GM21825 (cell line): Measurements from ENCODE around the gene PTTG1.

Source experiments
- ATAC-seq: cut with Tn5 transposase; IDR thresholded peaks from one replicate; pipeline ENCODE4 v1.9.1; 2021; ENCODE audit warnings: mild to moderate bottlenecking, moderate library complexity; ENCODE audit not compliant: unreplicated experiment

PTTG1 gene

DNA sequence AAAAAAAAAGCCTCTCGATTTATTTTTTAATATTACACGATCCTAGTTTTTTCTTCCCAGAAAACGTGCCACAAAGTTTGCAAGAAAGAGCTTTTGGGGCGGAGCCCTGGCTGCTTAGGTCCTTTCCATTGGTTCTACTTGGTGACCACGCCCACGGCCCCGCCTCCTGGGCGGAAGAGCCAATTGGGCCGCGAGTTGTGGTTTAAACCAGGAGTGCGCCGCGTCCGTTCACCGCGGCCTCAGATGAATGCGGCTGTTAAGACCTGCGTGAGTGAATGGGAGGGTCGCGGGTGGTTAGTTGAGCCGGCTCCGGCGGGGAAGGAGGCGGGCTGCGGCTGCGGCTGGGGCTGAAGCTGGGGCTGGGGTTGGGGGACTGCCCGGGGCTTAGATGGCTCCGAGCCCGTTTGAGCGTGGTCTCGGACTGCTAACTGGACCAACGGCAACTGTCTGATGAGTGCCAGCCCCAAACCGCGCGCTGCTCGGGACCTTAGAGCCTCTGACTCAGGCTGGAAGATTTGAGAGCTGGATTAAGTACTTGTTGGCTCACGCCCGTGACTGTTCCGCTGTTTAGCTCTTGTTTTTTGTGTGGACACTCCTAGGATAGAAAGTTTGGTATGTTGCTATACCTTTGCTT is at the start of gene PTTG1:
TSS of gene PTTG1 (plus strand) at position 231 of the 634 bp plus-strand sequence. CDS start 458 bp downstream, outside the sequence.
- ATAC-seq: peak; percentile 67

DNA sequence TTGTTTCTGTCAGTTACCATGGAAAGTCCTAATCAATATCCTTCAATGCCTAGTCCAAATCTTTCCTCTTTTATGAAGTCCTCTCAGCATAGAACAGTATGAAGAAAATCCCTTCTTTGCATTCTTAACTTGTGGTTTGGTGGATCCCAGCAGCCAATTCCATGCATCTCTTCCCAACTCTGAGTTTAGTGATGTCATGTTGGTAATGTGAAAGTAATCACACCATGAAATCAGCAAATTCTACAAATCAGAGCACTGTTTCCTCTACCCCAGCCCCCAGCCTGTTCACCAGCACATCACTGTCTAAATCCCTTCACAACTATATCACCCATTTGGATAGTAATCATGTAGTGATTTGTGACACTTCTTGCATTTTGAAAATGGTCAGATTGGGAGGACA is 46.5 kb upstream of the PTTG1 start:
- no peak for ATAC-seq

DNA sequence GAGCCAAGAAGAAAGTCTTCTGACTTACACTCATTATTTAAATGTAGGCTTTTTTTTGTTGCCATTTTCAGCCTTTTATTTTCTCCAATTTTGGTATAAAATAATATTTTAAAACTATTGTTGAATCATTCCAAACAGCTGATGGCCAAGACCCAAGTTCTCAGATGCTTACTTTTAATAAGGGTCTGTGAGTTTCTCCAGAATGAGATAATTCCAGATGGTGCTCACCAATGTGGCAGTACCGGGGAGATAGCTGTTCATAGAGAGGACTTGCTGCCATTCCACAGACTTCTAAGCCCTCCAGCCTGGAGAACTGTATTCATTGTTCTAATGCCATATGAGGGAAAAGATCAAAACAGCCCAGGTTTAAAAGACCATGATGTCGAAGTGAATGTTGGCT is 46.0 kb upstream of the PTTG1 start:
- no peak for ATAC-seq

DNA sequence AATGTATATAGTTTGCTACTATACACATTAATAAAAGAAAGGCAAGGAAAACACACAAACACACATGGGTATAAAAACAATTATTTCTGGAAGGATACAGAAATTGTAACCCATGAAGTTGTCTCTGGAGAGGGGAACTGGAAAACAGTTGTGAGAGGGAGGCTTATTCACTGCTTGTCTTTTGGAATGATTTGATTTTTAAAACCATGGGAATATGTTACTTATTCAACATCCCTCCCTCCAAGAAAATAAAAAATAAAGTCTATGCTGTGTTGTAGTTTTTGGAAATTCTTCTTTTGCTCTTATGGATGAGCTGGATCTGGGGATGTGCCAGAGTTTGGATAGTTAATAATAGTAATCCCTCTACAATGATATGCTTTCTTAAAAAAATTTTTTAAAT is 45.2 kb upstream of the PTTG1 start:
- ATAC-seq: no peak

DNA sequence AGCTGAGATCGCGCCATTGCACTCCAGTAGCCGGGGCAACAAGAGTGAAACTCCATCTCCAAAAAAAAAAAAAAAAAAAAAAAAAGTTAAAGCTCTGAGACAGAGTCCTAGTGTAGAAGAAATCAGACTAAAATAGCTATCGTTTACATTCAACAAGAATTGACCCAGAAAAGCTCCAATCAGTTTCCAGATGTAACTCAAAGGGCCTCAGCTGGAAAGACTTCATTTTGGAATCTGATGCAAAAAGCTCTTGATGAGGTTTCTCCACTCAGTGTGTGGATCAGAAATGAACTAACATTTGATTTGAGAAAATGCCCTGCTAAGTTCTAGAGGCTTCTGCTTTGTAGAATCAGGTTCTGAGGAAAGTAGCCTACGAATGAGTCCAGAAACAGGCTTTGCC is 44.0 kb upstream of the PTTG1 start:
- no peak for ATAC-seq

DNA sequence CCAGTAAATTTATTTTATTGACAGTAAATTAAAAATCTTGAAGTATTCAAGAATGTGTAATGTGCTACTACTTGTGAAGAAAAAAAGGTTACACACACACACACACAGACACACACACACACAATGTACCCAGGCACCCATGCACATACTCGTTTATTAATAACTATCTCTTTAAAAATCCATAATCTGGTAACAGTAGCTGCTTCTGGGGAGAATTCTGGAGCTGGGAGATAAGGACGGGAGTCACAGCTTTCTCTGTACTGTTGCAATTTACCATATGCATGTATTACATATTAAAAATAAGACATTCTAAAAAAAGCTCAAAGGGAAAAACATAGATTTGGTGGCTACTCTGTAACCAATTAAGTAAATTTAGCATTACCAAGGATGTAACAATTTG is 43.3 kb upstream of the PTTG1 start:
- no peak for ATAC-seq

DNA sequence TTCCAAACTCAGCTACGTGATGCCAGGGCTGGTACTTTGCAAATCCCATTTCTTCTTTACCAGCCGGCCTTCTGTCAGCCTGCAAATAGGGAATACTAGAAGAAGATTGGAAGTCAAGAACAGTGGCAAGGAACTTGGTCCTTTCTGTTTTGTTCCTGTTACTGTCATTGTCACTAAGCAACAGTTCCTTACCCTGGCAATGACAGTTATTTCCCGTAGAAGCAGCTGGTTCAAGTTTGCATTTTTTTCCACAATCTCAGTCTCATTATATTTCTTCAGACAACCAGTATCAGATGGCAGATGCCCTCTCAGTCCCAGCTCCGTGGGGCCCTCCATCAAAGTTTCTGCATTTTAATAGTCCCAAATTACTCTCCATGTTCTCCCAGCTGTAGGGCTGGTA is 42.1 kb upstream of the PTTG1 start:
- ATAC-seq: no peak

DNA sequence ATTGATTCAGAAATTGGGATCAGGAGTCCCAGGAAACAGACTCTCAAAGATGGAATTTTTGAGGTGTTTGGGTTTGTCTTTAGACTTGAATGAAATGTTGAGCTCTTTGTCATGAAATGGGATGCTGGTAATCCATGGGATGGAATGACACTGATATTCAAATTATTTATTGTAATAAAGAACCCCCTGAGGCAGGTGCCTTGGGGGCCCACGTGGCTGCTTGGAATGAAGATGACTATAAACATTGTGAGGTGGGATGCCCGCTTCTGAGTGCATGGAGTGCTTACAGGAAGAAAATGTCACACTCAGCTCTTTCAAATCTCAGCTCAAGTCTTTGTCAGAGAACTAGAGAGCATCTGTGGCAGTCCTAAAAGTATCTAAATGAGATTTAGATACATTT is 41.6 kb upstream of the PTTG1 start:
- ATAC-seq: no peak

DNA sequence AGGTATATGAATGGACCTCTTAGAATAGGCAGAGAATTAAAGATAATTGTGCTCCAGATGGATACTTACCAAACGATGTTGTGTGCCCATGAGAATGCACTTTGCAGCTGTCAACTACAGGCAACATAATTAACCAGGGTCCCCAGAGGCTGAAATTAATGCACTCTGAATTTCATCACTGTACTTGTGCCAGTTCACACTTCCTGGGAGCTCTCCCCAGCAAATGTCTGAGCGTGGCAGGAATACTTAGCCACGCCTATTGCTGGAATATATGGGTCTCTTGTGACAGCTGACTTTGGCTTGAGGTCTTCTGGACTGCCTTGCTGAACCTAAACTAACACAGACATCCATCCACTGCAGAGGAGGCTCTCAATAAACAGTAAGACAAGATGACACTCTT is 39.3 kb upstream of the PTTG1 start:
- no peak for ATAC-seq

DNA sequence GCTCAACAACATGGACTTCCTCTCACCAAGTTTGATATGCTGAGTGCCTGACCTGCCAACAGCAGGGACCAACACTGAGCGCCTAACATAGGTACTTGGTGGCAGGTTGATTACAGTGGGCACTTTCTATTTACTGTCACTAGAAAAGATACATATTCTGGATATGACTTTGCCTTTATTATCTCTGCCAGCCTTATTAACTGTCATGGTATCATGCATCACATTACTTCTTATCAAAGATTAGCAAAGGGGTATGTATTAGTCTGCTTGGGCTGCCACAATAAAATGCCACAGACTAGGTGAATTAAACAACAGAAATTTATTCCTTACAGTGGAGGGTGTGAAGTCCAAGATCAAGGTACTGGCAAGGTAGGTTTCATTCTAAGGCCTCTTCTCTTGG is 37.0 kb upstream of the PTTG1 start:
- no peak for ATAC-seq

DNA sequence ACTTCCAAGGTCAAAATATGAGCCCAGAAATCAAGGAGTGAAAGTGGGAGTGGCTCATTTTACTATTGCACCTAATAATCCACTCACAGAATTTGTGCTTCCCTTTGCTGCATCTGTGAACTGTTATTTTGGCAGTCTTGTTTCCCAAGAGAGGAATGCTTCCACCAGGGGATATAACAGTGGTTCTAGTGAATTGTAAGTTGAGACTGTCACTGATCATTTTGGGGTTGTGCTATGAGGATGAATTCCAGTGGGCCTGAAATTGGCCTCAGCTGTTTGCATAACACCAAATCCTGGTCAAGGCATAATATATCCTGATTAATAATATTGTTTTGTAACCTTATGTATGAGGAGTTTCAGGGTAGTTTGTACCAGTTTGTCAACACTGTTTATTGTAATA is 36.2 kb upstream of the PTTG1 start:
- ATAC-seq: no peak

DNA sequence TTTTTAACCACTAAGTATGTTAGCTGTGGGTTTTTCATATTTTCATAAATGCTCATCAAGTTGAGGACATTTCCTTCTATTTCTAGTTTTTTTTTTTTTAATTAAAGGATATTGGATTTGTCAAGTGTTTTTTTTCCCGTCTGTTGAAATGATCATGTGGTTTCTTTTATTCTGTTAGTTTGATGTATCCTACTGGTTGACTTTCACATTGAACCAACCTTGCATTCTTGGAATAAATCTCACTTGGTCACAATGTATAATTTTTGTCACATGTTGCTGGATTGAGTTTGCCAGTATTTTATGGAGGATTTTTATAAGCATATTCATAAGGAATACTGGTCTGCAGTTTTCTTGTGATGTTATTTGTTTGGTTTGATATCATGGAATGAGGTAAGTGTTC is 34.2 kb upstream of the PTTG1 start:
- ATAC-seq: no peak

DNA sequence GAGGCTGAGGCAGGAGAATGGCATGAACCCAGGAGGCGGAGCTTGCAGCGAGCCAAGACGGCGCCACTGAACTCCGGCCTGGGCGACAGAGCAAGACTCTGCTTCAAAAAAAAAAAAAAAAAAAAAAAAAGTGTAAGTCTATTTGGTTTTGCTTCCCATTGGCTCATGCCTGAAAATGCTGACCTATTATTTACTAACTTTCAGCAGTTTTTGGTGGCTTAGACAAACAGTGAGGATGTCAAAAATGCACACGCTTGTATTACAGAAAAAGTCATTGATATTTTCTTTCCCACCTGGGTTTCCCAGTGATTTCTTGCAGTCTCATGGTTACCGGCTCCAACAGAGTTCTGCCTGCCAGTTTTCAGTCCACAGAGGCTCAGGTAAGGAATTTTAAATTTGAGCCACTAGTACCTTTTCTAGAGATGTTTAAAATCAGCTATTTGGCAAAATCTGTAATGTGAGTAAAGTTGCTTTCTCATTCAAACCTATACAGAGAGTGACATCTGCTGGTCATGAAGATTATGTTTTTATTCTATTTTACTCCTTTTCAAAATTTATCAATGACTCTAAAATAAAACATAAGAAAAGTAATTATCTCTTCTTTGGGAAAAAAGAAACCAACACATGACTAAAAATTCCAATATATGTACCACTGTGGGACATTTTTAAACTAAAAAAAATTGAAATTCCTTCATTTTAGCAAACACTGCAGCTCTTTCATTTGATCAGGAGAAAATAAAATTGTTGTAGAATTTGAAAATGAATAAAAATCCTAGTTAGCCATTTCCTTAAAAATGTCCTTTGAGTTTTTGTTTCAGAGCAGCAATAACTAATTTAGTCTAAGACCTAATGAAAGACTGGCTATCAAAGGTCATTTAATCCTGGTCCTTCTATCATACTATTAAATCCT is 30.6 kb upstream of the PTTG1 start:
- ATAC-seq: no peak

DNA sequence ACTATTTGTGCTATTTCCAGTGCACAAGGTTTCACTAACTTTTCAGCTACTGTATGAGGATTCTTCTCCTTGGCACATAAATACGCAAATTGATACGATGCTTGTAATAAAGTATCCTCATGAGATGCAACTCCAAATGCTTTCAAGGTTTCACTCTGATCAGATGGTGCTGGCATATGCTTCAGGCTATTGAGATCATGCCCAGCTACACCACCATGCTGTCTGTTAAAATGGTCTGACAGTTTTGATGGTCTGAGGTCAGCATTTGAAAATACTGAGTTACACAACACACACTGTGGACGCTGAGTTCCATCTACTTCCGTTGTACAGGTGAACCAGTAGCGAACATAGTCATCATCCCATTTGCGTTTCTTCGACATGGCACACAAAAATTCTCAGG is 26.5 kb upstream of the PTTG1 start:
- no peak for ATAC-seq

DNA sequence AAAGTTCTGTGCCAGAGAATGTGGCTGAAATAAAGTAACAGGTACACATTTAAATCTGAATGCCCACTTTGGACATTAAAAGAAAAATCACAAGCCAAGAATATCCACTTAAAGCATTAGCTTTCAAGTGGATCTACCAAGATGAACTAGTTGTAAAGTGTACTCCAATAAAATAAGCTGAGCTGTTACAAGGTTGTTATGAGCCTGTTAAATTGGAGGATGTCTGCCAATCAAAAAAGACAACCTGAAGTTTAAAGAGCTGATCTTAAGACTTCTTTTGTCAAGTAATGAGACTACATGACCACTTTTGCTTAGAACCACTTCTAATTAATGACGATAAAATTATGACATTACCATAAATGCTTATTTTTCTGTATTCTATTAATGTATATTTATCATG is 24.2 kb upstream of the PTTG1 start:
- no peak for ATAC-seq

DNA sequence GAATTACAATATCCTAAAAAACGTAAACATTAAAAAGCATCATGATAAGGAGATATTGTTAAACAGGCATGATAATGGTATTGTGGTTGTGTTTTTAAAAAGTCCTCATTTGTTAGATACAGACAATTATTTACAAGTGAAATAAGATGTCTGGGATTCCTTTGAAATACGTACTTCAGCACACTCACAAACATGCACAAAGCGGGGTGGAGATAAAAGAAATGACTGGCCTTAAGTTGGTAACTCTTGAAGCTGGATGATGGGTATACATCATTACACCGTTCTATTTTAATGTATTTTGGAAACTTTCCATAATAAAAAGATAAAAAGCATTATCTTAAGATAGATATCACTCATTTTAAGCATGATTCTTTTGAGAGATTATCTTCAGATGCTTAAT is 22.8 kb upstream of the PTTG1 start:
- ATAC-seq: no peak

DNA sequence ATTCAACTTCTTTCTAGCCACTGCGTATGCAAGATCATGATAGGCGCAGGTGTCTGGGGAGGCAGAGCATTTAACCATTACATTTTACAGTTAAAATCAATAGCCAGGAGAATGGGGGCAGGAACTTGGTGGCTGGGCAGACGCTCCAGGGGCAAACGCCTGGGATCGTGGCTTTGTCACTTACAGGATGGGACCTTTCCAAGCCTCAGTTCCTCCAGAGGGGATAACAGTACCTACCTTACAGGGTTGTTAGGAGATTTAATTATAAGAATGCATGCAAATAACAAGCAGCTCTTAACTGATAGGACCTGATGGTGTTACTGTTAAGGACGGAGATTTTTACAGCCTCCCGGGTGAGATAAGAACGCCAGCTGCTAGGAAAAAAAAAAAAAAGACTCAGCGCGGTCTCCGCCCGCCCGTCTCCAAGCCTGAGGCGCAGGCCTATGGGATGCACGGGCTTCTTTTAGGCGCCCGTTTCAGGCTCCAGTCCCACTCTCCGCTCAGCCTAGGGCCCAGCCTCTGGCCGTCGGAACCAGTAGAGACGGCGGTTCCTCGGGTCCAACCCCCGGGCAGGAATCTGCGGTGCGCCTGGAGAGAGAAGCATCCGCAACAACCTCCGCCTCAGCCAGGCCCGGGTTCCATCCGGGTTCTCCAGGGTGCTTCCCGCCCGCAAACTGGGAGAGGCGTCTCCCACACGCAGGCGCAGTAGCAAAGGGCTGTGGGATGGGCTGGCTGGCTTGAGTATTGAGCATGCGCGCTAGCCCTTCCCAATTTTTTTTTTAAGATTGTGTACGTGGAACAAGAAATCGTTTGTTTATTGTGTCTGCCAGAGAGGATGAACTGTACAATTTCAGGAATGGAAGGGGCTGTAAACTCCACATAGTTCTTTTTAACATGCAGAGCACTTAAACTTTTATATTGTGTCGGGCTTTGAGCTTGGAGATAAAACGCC is 22.0 kb upstream of the PTTG1 start, which contains the start of gene FAM200C:
TSS of gene FAM200C (minus strand) at position 653 of the 952 bp plus-strand sequence. CDS start 4,564 bp downstream, outside the sequence.
- peak; percentile 84 for ATAC-seq

DNA sequence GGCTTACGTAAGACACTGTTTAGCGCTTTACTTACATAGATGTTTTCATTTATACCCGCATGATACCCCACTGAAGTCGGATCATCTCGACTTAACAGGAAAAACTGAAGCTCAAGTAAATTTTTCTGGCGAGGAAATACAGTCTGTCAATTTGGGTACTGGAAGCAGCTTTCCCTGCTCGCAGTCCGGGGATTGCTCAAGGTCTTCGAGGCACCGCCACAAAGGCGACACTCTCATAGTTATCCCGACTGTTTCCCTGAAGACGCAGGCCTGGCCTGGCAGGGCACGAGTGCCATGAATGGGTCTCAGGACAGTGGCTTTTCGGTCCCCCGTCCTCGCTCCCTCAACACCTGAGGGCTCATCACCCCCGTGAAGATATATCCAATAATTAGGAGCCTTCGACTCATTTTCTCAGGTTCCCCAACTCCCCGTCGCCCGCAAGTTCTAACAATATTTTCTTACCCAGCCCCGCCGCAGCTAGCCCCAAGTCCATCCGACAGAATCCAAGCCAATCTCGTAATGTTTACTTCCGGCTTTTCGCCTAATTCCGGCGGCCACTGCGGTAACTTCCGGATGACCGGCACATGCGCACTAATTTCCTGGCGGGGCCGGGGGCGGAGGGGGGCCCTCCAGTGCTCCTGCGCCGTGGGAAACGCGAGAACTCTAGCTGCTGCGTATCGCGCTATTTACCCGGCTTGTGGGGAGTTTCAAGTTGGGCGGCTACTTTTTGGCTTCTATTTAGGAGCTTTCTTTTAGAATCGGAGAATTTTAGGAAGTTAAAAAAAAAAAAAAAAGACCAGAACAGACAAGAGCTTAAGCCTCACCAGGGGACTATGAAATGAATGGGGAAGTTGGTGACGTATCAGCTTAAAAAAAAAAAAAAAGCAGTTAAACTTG is 2.8 kb upstream of the PTTG1 start, which contains the start of gene SLU7:
TSS of gene SLU7 (minus strand) at position 521 of the 897 bp plus-strand sequence. CDS start 3,787 bp downstream, outside the sequence.
- peak; percentile 76 for ATAC-seq

DNA sequence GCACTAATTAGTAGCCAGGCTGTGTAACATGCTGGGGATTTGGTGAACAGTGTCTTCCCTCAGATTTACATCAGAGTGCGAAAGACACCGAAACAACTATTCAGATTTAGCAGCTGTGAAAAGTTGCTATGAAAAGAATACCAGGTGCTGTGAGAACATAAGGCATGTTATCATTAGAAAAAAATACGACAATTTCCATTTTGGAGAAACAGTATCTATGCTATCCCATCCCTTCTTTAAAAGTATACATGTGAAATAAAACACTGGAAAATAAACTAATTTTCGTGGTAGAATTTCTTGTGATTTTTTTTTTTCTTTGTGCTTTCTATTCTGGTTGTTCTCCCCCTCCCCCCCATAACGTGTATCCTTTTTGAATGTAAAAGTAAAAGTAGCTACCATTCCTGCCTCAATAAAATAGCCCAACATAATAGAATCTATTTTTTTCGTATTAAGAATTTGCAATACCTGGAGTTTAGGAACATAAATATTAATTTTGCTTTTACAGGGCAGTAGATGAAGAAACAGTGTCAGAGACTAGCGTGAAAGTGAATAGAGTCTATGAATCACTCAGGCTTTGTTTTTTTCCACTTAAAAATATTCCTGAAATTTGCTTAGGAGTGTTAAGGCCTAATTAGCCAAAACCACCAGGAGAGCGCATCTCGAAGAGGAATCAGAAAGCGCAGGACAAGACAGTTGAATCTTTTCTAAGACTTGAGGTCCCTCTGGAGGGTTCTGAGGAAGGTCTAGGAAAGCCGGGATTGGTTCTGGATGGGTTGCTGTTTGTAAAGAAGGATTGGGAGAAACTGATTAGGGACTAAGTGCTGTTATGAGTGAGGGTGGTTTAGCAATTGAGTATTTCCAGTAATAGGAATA is 2.0 kb upstream of the PTTG1 start:
- peak; percentile 26 for ATAC-seq
